GM04503 (cell line): Measurements from ENCODE around the gene NR6A1.

Experiments used
- DNase-seq: peaks from one replicate; pipeline ENCODE4 v3.0.0-alpha.2; 2012; ENCODE audit warnings: low read depth

The NR6A1 gene

DNA sequence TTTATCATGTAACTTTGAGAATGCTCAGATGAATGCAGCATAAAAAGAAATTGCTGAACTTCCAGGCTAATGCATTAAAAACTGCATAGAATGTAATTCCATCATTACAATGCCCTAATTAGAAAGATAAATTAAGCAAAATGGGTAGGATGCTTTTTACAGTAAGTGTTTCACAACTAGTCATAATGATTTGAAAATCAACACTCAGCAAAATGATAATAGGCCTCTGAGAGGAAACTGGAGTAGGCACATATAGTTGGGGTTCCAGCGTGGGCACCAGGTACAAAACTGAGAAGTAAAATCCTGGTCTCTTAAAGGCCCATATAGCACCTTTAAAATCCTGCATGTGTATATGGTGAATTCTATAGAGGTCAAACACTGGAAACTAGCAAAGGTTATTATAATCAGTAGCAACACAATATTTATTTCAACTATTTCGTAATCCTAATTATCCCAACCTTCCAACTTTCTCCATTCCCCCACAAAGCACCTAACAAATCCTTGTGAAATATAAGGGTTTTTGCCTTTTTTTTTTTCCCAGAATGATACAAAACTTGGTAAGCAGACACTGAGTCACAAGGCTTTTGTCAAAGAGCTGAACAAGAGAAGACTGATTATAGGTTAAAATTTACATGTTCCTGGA lies 155.9 kb downstream of the NR6A1 start:
- no peak for DNase-seq

GRCh38 chr9:124613849-124614248 lies 157.3 kb downstream of the NR6A1 start:
- DNase-seq, result no peak

DNA sequence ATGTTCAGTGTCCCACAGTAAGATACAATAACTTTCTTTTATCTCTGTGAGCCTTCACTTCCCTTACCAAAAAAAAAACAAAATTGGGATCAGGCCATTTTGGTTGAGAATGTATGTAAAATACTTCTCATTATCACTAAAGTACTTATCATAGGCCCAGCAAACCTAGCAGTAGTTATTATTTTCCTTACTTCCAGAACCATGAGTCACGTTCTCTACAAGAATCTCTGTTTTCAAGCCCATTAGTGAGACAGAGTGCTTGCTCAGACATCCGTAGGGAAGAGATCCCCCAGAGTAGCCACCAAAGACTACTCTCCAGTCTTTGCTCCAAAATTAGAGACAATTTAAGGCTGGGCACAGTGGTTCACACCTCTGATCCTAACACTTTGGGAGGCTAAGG lies 160.0 kb downstream of the NR6A1 start:
- DNase-seq, result no peak

DNA sequence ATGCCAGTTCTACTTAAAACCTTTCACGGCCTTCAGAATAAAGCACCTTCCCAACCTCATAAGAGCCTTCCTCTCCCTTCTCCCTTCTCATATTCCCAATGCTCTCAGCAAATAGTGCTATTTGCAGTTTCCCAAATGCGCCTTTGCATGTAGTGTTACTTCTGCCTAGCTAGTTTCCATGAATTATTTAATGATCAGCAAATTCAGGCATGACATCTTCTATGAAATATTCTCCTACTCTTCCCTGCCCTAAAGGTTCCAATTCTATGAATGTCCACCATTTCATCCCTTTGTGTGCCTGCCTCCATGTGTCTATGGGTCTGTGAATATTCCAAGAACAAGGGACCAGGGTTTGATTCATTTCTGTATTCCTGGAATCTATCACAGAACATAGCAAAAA lies 165.1 kb downstream of the NR6A1 start:
- no peak for DNase-seq

DNA sequence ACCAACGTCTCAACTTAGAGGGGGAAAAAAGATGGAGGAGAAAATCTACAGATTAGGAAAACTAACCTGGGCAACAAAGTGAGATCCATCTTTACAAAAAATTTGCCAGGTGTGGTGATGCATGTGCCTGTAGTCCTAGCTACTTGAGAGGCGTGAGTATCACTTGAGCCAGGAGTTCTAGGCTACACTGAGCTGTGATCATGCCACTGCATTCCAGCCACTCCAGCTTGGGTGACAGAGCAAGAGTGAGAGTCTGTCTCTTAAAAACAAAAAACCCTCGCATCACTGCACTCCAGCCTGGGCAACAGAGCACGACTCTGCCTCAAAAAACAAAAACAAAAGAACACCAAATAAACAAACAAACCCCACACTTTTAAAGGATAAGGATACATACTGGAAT lies 165.9 kb downstream of the NR6A1 start:
- no peak for DNase-seq

GRCh38 chr9:124602632-124603031 lies 168.5 kb downstream of the NR6A1 start:
- no peak for DNase-seq

- no peak for DNase-seq
Observed at GRCh38 chr9:124602204-124602603, 168.9 kb downstream of the NR6A1 start.

GRCh38 chr9:124600407-124600806 lies 170.7 kb downstream of the NR6A1 start:
- no peak for DNase-seq

DNA sequence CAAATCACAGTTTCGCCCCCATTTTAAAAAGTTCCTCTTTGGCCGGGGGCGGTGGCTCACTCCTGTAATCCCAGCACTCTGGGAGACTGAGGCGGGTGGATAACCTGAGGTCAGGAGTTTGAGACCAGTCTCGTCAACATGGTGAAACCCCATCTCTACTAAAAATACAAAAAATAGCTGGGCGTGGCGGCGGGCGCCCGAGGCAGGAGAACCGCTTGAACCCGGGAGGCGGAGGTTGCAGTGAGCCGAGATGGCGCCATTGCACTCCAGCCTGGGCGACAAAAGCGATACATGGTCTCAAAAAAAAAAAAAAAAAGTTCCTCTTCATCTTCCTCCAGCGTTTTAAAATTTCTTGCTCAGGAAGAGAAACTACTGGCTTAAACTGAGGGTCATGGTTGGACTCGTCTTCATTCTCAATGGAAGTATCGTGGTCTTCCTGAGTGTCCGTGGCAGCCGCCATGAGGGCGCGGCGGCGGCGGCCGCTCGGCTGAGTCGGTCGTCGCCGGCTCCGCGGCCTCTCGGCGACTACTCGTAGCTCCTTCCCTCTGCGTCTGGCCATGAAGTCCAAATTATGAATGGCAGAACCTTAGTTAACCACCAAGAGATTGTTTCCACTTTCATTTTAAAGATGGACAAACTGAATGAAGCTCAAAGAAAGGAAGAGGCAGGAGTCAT lies 171.9 kb downstream of the NR6A1 start:
- no peak for DNase-seq

- no peak for DNase-seq
Observed at GRCh38 chr9:124598048-124598447, 173.1 kb downstream of the NR6A1 start.

DNA sequence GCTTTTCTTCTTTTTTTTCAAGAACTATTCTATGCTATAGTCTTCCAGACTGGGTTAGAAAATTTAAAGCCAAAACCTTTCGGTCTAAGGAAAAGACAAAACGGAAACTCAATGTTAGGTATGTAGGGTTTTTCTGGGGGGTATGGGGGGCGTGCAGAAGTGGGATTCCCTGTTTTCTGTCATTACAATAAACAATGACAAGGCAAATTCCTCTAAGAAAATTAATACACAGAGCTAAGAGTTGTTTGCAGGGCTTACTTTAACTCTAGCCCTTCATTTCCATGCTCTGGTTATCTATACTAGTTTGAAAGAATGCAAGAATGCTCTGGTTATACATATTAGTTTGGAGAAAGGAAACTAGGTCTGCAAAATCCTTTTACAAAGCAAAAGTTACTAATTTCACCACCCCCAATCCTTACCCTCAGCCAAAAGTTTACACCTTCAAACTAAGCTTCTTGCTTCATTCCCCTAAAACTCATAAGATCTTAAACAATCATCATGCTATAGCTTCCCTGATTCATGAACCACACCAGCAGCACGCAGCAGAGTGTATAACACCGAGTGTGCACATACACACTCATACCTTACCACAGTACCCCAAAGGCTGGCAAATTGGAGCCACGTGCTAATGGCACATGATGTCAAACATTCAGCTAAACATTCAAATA lies 174.8 kb downstream of the NR6A1 start:
- no peak for DNase-seq

DNA sequence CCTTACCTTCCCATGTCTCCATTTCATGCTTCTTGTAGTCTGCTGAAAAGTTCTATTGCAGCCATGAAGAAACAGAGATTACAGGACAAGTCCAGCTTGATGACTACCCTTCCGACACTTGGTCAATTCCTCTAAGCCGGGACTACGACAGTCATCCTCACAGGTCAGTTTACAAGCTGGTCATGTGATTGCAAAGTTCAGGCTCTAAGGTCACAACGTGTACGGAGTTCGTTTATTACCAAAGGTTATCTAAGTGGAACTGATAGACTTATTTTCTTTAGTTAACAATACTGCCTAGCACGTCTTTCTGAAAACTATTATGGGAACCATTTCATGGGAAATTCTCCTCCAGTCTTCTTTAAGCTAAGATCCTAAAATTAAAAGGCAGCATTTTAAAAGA lies 175.4 kb downstream of the NR6A1 start:
- no peak for DNase-seq

DNA sequence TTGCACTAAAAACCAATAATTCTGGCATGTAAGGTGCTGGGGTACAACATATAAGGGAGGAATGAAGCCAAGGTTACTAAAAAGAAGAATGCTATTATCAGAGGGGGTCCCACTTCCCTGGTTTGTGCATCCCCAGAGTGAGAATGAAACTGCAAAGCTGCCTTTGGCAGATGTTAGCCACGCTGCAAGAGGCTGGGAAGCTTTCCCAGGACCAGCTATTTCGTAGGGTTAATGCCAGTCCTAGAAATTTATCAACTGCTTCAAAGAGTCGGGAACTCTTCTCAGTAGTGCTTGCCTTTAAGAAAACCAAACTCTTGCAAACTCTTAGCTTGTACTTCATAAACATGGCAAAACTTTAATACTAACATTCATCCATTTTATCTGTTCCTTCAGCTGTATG lies 176.4 kb downstream of the NR6A1 start:
- DNase-seq, result no peak

DNA sequence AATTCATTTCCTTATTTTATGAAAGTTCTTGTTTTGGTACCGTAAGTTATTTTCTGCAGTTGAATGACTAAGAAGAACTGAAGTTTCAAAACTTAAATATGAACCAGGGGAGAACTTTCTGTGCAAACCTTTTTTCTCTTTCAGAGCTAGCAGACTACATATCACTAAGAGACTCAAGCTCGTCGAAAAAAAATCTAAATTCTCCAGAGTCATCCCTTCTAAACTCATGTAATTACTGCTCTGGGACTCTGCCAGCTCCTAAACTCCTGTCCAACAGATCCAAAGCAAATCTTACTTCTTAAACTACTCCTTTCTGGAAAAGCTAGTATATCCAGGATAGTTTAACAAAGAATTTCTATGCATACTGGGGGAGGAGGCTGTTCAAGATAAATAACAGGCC lies 176.9 kb downstream of the NR6A1 start:
- DNase-seq, result no peak

- DNase-seq, result no peak
Observed at GRCh38 chr9:124593651-124594058, 177.5 kb downstream of the NR6A1 start.

- no peak for DNase-seq
Observed at GRCh38 chr9:124593200-124593599, 177.9 kb downstream of the NR6A1 start.

DNA sequence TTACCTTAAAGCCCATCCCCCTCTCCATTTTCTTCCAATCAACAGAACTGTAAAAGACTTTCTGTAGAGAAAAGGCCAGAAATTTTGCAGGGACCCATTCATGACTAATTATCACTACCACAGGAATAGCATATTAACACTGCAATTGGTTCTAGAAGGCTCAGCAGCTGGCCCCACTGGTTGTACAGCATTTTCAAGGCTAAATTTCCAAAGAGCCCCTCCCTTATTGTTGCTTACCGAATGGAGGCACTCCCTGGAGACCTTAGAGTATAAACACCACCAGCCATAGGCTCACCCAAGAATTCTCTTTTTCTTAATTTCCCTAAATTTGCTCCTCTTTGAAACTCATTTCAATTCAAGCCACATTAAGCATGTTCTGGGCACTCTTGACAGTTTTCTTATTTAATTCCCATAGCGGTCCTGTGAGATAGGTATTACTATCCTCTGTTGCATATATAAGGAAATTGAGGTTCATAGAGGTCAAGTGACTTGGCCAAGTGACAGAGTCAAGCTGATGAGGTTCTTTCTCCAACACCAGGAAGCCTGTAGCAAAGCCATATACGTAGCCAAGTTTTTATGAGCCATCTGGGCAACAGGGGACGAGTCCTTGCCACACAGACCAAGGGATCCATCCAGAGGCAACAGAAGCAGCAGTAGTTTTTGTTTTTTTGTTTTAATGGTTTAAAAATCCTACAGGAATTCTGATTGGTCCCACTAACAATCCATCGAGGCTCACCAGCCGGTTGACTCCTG lies 180.0 kb downstream of the NR6A1 start:
- DNase-seq, result no peak

DNA sequence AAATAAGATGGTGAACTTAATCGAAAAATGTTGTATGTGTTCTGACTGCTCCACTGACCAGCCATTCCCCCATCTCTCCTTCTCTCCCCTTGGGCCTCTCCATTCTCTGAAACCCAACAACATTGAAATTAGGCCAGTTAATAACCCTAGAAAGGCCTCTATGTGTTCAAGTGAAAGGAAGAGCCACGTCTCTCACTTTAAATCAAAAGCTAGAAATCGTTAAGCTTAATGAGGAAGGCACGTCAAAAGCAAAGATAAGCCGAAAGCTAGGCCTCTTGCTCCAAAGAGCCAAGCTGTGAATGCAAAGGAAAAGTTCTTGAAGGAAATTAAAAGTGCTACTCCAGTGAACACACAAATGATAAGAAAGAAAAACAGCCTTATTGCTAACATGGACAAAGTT lies 186.5 kb downstream of the NR6A1 start:
- no peak for DNase-seq

- DNase-seq, result no peak
Observed at GRCh38 chr9:124583134-124583533, 188.0 kb downstream of the NR6A1 start.

DNA sequence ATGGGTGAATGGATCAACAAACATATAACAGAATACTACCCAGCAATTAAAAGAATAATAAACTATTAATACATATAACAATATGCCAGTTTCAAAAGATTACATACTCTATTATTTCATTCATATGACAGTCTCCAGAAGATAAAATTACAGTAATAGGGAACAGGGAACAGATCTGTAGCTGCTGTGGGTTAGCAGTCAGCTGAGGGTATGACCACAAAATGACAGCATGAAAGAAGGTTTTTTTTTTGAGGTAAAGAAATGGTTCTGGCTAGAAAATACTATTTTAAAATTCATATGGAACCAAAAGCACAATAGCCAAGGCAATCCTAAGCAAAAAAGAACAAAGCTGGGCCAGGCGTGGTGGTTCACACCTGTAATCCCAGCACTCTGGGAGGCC lies 190.9 kb downstream of the NR6A1 start:
- no peak for DNase-seq

DNA sequence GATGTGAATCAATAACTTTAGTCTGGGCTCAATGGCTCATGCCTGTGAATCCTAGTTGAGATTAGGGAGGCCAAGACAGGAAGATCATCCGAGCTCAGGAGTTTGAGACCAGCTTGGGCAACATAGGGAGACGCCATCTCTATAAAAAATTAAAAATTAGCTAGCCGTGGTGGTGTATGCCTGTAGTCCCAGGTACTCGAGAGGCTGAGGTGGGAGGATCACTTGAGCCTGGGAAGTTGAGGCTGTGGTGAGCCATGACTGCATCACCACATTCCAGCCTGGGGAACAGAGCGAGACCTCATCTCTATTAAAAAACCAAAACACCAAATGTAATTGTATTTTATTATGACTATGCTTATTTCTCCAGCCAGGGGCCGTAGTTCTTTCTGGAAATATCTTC lies 194.4 kb downstream of the NR6A1 start:
- DNase-seq, result no peak

DNA sequence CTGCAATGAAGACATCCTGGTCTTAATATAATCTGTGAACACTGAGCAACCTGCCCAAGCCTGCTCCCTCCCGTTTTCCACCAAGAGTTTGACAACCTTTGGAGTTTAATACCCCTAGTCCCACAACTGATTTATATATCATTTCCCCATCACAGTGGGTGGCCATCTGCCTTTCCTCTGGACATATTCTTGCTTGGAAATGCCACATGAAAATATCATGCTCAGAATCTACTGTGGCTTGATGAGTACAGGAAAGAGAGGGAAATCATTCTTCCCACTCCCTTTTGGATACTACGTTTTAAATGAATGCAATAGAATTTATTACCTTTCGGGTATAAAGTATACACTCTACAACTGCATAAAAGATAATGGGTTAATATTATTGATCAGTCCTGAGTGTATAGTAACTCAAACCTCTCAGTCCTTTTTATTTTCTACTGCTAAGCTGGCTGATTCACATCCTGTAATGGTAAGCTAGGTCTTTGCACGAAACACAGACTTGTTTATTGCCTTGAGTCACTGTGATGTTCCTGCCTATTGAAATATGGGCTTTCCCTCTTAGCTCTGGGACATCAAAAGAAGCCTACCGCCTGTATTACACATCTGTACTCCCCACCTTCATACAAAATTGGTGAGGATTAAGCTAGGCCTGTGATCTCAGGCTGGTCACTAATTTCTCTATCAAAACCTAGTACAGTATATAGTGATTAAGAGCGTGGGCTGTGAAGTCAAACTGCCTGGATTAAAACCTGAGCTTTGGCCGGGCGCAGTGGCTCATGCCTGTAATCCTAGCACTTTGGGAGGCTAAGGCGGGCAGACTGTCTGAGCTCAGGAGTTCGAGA lies 196.4 kb downstream of the NR6A1 start:
- DNase-seq, result peak; percentile 73
